ENCODE results near the gene UNC13B. TPM values are rescaled to one million over a fixed set of nuclear protein-coding genes. Genes with fewer than 3 reads are reported as not detected.

Gene UNC13B
- total RNA-seq, 1 experiment from 2014 or later = 9.8 TPM

- TF ChIP-seq EZH2phosphoT487 (IDR thresholded peaks at IDR 0.05; ENCODE audit: borderline replicate concordance, low read length) = no peak
- Histone ChIP-seq H3K9me3 (ENCODE audit: low read length) (no peaks in the 10 kb centered on the region), H3K9me2 (replicated peaks; ENCODE audit: low read length) (no peaks in the 10 kb centered on the region), H3K36me3 (ENCODE audit: low read depth, low read length) (no peaks in the 10 kb centered on the region), H3F3A (ENCODE audit: low read length, unreplicated experiment) (no peaks in the 10 kb centered on the region), H4K20me1 (ENCODE audit: low read length) (no peaks in the 10 kb centered on the region), H3K4me3 (ENCODE audit: low read length) (no peak overlapping the region), H2AFZ (ENCODE audit: low read length) (no peak overlapping the region), H3K4me2 (ENCODE audit: low read length) (no peak overlapping the region), H3K27me3 (ENCODE audit: low read length) (no peaks in the 10 kb centered on the region), H3K9ac (ENCODE audit: low read length) (no peak overlapping the region), H3K27ac (ENCODE audit: low read length) (no peak overlapping the region), H3K79me2 (ENCODE audit: low read length) (no peaks in the 10 kb centered on the region), H3K4me1 (ENCODE audit: insufficient read depth, low read length) (no peaks in the 10 kb centered on the region)
- no peak for ATAC-seq
- no peak for DNase-seq
- intact Hi-C loops (cut with micrococcal nuclease) = loop anchor here (10.0 kb wide), 1 partner anchor 89 kb away; the partner anchor contains the start of gene UNC13B
- BruUV-seq (replicated peaks) = no TSS peak
- ChIA-PET POLR2A (ENCODE audit: unreplicated experiment) (no interaction called here), CTCF (no interaction called here)
These were observed 92.4 kb downstream of the UNC13B start for GRCh38 chr9:35254237-35254636.

- H3K27me3 ChIP-seq (ENCODE audit: low read length) = no peaks in the 10 kb centered on the region
- ATAC-seq = no peak
- H2AFZ ChIP-seq (ENCODE audit: low read length) = no peak overlapping the region
- H3K9ac ChIP-seq (ENCODE audit: low read length) = no peak overlapping the region
- H3K36me3 ChIP-seq (ENCODE audit: low read depth, low read length) = no peaks in the 10 kb centered on the region
- no peaks in the 10 kb centered on the region for H3K9me2 ChIP-seq (replicated peaks; ENCODE audit: low read length)
- H3K27ac ChIP-seq (ENCODE audit: low read length) = no peak overlapping the region
- no peak overlapping the region for H3K4me3 ChIP-seq (ENCODE audit: low read length)
- H4K20me1 ChIP-seq (ENCODE audit: low read length) = no peaks in the 10 kb centered on the region
- BruUV-seq (replicated peaks) = no TSS peak
- no peaks in the 10 kb centered on the region for H3K4me1 ChIP-seq (ENCODE audit: insufficient read depth, low read length)
- H3F3A ChIP-seq (ENCODE audit: low read length, unreplicated experiment) = no peaks in the 10 kb centered on the region
- ChIA-PET CTCF (no interaction called here), POLR2A (ENCODE audit: unreplicated experiment) (no interaction called here)
- DNase-seq = no peak
- H3K4me2 ChIP-seq (ENCODE audit: low read length) = no peak overlapping the region
- no peak for TF ChIP-seq CTCF (conservative IDR thresholded peaks at IDR 0.05; ENCODE audit: low read depth, low read length)
- TF ChIP-seq EZH2 (IDR thresholded peaks at IDR 0.05; ENCODE audit: low read length, unreplicated experiment) = no peak
- TF ChIP-seq EZH2phosphoT487 (IDR thresholded peaks at IDR 0.05; ENCODE audit: borderline replicate concordance, low read length) = no peak
- no peaks in the 10 kb centered on the region for H3K79me2 ChIP-seq (ENCODE audit: low read length)
- no peaks in the 10 kb centered on the region for H3K9me3 ChIP-seq (ENCODE audit: low read length)
- intact Hi-C loops (cut with micrococcal nuclease) = loop anchor here (10.0 kb wide), 1 partner anchor 90 kb away; the partner anchor contains the start of gene UNC13B
These were observed 93.4 kb downstream of the UNC13B start for GRCh38 chr9:35254984-35255857.

- Histone ChIP-seq H3K36me3 (ENCODE audit: low read depth, low read length) (no peaks in the 10 kb centered on the region), H3K79me2 (ENCODE audit: low read length) (no peaks in the 10 kb centered on the region), H3F3A (ENCODE audit: low read length, unreplicated experiment) (no peaks in the 10 kb centered on the region), H3K27ac (ENCODE audit: low read length) (no peak overlapping the region), H3K4me2 (ENCODE audit: low read length) (no peak overlapping the region), H2AFZ (ENCODE audit: low read length) (no peak overlapping the region), H3K9me3 (ENCODE audit: low read length) (no peaks in the 10 kb centered on the region), H3K4me1 (ENCODE audit: insufficient read depth, low read length) (no peaks in the 10 kb centered on the region), H4K20me1 (ENCODE audit: low read length) (no peaks in the 10 kb centered on the region), H3K9ac (ENCODE audit: low read length) (no peak overlapping the region), H3K27me3 (ENCODE audit: low read length) (no peaks in the 10 kb centered on the region), H3K9me2 (replicated peaks; ENCODE audit: low read length) (no peaks in the 10 kb centered on the region), H3K4me3 (ENCODE audit: low read length) (no peak overlapping the region)
- DNase-seq (no peak), ATAC-seq (no peak)
- intact Hi-C loops (cut with micrococcal nuclease) = loop anchor here (10.0 kb wide), 1 partner anchor 93 kb away; the partner anchor contains the start of gene UNC13B
- no TSS peak for BruUV-seq (replicated peaks)
- CTCF ChIA-PET = interaction anchor here (0.6 to 1.4 kb wide), 4 partner anchors 97 to 747 kb away, joined by 3 to 11 read pairs (median 6); partner anchors contain the start of gene ATOSB
- POLR2A ChIA-PET (ENCODE audit: unreplicated experiment) = interaction anchor here (0.5 kb wide), 1 partner anchor 97 kb away, joined by 5 read pairs; no protein-coding TSS in a partner anchor
- TF ChIP-seq EZH2 (IDR thresholded peaks at IDR 0.05; ENCODE audit: low read length, unreplicated experiment) (no peak), EZH2phosphoT487 (IDR thresholded peaks at IDR 0.05; ENCODE audit: borderline replicate concordance, low read length) (no peak), CTCF (conservative IDR thresholded peaks at IDR 0.05; ENCODE audit: low read depth, low read length) (no peak)
These were observed 96.3 kb downstream of the UNC13B start for GRCh38 chr9:35257986-35258659.
